GM10248 (cell line): ENCODE measurements around the gene ZNF333.
"Not testable (repeated sequence)": the region's sequence is repeated elsewhere in the genome, so short reads cannot be mapped to it uniquely, and the experiment has no call there.

Experiments used
- CTCF ChIA-PET: fragments of 300-600 bp; sonication (Branson Sonifier 250); formaldehyde crosslinking; extraction: SDS; loops from one replicate; lab custom pipeline; 2021; ENCODE audit warnings: antibody characterized with exemption; lab: Yijun Ruan, JAX
- POLR2A ChIA-PET: fragments of 350-650 bp; sonication (Branson Sonifier 250); formaldehyde crosslinking; extraction: SDS; loops from one replicate; lab custom pipeline; 2020; ENCODE audit warnings: antibody characterized with exemption; lab: Yijun Ruan, JAX
- DNase-seq: peaks from one replicate; pipeline ENCODE4 v3.0.0; 2012; ENCODE audit errors: extremely low spot score
- CTCF ChIP-seq: IDR thresholded peaks from 2 replicates; pipeline ENCODE4 v1.5.1; 2012; ENCODE audit warnings: mild to moderate bottlenecking, low read depth; ENCODE audit errors: extremely low read depth, missing control alignments, control extremely low read depth

ZNF333 gene

GRCh38 chr19:14768001-14768400, 78.2 kb downstream of the ZNF333 start:
- no peak for TF ChIP-seq CTCF
- ChIA-PET POLR2A (interaction anchor here (0.7 kb wide), 1 partner anchor 9 kb away, joined by 4 read pairs; no protein-coding TSS in a partner anchor), CTCF (interaction anchor here (1.1 to 2.0 kb wide), 3 partner anchors 9 to 194 kb away, joined by 3 to 5 read pairs (median 4); no protein-coding TSS in a partner anchor)
- DNase-seq, result no peak

GRCh38 chr19:14769201-14769600, 79.4 kb downstream of the ZNF333 start:
- no peak for DNase-seq
- CTCF ChIA-PET, result interaction anchor here (1.1 to 2.0 kb wide), 2 partner anchors 28 to 195 kb away, joined by 3 to 4 read pairs; no protein-coding TSS in a partner anchor
- POLR2A ChIA-PET, result no interaction called here
- TF ChIP-seq CTCF, result no peak

GRCh38 chr19:14770136-14770535, 80.3 kb downstream of the ZNF333 start:
- DNase-seq, result no peak
- no peak for TF ChIP-seq CTCF
- CTCF ChIA-PET, result no interaction called here
- POLR2A ChIA-PET, result no interaction called here

GRCh38 chr19:14770944-14771839, 81.3 kb downstream of the ZNF333 start:
- no peak for DNase-seq
- POLR2A ChIA-PET, result interaction anchor here (0.6 kb wide), 1 partner anchor 12 kb away, joined by 5 read pairs; no protein-coding TSS in a partner anchor
- CTCF ChIA-PET, result no interaction called here
- TF ChIP-seq CTCF, result no peak

GRCh38 chr19:14772467-14772866, 82.6 kb downstream of the ZNF333 start:
- no peak for DNase-seq
- CTCF ChIA-PET, result no interaction called here
- POLR2A ChIA-PET, result interaction anchor here (0.6 kb wide), 1 partner anchor 227 kb away, joined by 3 read pairs; no protein-coding TSS in a partner anchor
- TF ChIP-seq CTCF, result no peak

- ChIA-PET CTCF (no interaction called here), POLR2A (no interaction called here)
- DNase-seq, result no peak
- TF ChIP-seq CTCF, result no peak
These were observed 83.1 kb downstream of the ZNF333 start for GRCh38 chr19:14772995-14773394.

- CTCF ChIA-PET, POLR2A ChIA-PET: not testable (repeated sequence)
These were observed 83.9 kb downstream of the ZNF333 start for GRCh38 chr19:14773722-14774121.

More at GRCh38 chr19:14773722-14774121, 83.9 kb downstream of the ZNF333 start:
- DNase-seq, result not testable (repeated sequence)
